SK-N-SH (cell line): ENCODE data around the gene MECP2.

Experiments
- MXI1 ChIP-seq: IDR thresholded peaks from 2 replicates; pipeline ENCODE4 v1.6.1; 2012; ENCODE audit warnings: mild to moderate bottlenecking, low read depth, low read length, improper control_type of control experiment
- RCOR1 ChIP-seq: fragments of 150-350 bp; IDR thresholded peaks from 2 replicates; pipeline ENCODE4 v1.6.1; 2017; ENCODE audit warnings: antibody characterized with exemption, low read length
- SMC3 ChIP-seq: IDR thresholded peaks from 2 replicates; pipeline ENCODE4 v1.6.1; 2012; ENCODE audit warnings: low read depth, low read length, improper control_type of control experiment
- TF ChIP-seq, protein P1 (sequence below): fragments of 200-600 bp; sonication (generic); IDR thresholded peaks from 2 replicates; pipeline ENCODE4 v1.6.1; 2017; ENCODE audit warnings: antibody characterized with exemption, mild to moderate bottlenecking, moderate library complexity
- TF ChIP-seq, protein P2 (sequence below): IDR thresholded peaks from 2 replicates; pipeline ENCODE4 v1.4.0; 2012; ENCODE audit warnings: low read depth, borderline replicate concordance

DNA sequence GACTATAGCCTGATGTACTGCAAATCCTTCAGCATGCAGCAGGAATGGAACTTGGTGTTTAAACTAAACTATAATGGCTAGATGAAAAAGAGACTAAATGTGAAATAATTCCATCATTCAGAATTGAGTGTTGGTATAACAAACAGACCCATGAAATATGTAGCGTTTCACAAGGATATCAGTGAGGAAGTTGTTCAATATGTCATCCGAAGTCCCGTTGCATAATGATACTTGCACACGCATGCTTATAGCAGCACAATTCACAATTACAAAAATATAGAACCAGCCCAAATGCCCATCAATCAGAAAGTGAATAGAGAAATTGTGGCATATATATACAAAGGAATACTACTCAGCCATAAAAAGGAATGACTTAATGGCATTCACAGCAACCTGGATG, 20.4 kb downstream of the MECP2 start:
- TF ChIP-seq RCOR1 (no peak), MXI1 (no peak), SMC3 (no peak)
- TF ChIP-seq, protein P1, sequence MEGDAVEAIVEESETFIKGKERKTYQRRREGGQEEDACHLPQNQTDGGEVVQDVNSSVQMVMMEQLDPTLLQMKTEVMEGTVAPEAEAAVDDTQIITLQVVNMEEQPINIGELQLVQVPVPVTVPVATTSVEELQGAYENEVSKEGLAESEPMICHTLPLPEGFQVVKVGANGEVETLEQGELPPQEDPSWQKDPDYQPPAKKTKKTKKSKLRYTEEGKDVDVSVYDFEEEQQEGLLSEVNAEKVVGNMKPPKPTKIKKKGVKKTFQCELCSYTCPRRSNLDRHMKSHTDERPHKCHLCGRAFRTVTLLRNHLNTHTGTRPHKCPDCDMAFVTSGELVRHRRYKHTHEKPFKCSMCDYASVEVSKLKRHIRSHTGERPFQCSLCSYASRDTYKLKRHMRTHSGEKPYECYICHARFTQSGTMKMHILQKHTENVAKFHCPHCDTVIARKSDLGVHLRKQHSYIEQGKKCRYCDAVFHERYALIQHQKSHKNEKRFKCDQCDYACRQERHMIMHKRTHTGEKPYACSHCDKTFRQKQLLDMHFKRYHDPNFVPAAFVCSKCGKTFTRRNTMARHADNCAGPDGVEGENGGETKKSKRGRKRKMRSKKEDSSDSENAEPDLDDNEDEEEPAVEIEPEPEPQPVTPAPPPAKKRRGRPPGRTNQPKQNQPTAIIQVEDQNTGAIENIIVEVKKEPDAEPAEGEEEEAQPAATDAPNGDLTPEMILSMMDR = no peak
- TF ChIP-seq, protein P2, sequence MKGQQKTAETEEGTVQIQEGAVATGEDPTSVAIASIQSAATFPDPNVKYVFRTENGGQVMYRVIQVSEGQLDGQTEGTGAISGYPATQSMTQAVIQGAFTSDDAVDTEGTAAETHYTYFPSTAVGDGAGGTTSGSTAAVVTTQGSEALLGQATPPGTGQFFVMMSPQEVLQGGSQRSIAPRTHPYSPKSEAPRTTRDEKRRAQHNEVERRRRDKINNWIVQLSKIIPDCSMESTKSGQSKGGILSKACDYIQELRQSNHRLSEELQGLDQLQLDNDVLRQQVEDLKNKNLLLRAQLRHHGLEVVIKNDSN = no peak
